GM19023 (cell line): ENCODE data around the gene C1QL1.
"Not testable (repeated sequence)": the region's sequence is repeated elsewhere in the genome, so short reads cannot be mapped to it uniquely, and the experiment has no call there.

Experiments
- ATAC-seq: cut with Tn5 transposase; IDR thresholded peaks from one replicate; pipeline ENCODE4 v1.9.1; 2021; ENCODE audit warnings: mild to moderate bottlenecking, moderate library complexity; ENCODE audit not compliant: unreplicated experiment

C1QL1 gene

DNA sequence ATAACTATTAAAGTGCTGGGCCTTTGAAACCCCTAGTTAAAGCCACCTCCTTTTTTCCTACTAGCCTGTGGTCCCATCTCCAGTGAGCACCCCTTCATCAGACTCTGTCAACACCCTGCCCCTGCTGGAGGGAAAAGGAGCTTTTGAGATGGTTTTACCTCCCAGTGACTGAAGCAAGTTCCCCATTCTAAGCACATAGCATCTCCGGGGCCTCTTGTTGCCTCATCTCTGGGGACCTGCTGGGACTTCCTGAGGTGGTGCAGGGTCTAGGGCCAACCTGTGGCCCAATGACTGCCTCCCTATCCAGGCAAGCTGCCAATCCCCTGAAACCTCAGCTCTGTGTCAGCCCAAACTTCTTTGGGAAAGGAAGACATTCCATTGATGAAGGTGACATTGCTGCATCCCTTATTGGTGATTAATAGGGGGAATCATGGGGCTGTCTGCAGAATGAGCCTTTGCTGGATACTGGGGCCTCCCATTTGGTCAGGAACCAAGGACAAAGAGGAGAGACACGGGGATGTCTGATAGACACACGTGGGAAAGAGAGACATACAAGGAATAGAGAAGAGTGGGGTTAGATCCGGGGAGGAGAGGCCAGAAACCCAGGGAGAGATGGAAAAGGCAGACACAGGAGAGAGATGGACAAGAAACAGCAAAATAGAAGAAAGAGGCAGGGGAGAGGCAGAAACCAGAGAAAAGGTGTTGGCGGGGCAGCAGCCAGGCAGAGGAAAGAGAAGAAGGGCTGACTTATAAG is 2.4 kb downstream of the C1QL1 start:
- ATAC-seq = no peak

GRCh38 chr17:44961921-44962350 is 6.2 kb downstream of the C1QL1 start:
- ATAC-seq = no peak

- ATAC-seq = no peak
Measured at GRCh38 chr17:44960691-44961090, 7.4 kb downstream of the C1QL1 start.

GRCh38 chr17:44959821-44960531 is 8.1 kb downstream of the C1QL1 start:
- no peak for ATAC-seq

GRCh38 chr17:44956998-44957981 is 10.8 kb downstream of the C1QL1 start:
- no peak for ATAC-seq

DNA sequence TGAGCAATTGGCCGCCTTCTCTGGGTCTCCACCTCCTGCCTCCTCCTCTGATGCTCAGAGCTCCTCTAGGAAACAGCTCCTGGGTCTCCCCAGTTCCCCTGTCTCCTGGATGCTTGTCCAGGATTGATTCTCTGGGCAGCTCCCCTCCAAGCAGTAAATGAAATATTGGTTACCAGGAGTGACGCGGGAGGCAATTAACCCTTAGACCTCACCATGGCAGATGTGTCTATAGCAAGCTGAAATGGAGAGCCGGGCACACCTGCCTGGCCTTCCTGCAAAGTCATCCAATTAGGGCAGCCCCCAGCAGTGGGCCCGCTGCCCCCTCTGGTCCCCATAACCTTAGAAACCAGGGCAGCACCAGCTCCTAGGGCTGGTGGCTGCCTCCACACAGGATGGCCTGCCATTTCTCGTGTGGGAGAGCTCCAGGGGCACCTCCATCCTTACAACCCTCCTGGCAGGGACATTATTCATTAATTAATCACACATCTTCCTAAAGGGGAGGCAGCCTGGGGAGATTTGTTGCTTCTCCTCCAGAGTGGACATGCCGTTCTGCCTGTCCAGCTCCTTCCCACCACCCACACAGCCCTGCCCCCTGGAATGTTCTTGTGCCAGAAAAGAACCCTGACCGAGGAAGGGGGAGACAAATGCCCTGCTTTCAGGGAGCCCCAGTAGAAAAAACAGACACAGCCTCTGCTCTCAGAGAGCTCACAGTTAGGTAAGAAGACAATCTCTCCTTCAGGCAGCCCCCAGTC is 12.3 kb downstream of the C1QL1 start:
- no peak for ATAC-seq

DNA sequence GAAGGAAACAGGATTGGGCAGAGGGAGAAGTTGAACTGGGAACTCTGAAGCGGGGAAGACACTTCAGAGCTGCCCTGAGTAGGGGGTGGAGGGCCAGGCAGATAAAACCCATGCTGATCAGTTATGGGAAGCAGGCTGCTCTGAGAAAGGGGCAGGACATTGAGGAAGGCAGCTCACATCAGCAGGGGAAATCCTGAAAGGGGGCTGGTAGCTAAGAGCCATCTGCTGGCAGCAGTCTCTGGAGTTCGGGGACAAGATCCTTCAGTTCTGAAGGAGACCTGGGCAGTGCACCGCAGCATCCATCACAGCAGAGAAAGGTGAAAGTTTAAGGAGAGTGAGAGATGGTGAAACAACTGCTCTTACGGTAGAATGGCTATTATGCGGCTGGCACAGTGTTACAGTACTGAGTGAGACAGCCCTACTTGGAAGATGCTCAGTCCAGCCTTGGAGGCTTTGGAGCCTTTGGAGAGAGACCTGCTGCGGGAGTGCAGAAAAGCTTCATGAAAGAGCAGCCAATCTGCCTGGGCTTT is 15.1 kb downstream of the C1QL1 start:
- ATAC-seq = no peak

- no peak for ATAC-seq
Measured at GRCh38 chr17:44948315-44948795, 19.7 kb downstream of the C1QL1 start.

DNA sequence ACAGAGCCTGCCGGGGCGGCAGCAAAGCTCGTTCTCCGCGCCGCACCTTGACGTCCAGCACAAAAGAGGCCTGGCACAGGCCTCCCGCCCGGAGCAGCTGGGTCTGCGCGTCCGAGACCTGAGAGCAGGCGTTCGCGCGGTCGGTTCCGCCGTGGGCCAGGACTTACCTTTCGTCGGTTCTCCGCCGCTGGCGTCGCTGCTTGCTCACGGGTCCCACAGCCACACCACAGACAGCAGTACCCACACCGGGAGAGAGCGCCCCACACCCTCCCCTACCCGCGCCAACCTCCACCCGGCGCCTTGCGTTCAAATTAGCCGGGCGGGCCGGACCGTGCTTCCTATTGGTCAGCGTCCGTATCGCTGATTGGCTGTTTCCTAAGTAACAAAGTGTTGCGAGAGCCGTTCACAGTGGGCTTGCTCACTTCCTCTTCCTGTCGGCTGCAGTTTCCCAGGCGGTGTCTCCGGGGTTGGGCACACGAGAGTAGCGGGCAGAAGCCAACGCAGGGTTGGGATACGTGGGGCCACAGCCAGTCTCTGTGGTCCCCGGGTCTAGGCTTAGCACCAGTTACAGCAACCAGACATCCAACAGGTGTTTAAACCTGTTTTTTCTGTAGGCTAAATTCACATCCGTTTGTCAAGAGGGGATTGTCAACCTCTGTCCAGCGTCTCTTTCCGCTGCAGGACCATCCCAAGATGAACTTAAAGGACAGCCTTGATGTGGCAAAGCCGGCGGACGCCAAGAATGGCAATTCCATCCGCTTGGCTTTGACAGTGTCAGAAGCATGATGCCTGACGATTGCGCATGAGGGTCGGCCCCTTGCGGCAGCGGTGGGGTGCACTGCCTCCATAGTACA is 20.4 kb downstream of the C1QL1 start, which contains the start of gene KIF18B:
TSS of gene KIF18B (minus strand) at position 313 of the 854 bp plus-strand sequence. CDS start 11,429 bp downstream, outside the sequence.
- ATAC-seq = peak; percentile 89

GRCh38 chr17:44945652-44946051 is 22.5 kb downstream of the C1QL1 start:
- not testable (repeated sequence) for ATAC-seq

DNA sequence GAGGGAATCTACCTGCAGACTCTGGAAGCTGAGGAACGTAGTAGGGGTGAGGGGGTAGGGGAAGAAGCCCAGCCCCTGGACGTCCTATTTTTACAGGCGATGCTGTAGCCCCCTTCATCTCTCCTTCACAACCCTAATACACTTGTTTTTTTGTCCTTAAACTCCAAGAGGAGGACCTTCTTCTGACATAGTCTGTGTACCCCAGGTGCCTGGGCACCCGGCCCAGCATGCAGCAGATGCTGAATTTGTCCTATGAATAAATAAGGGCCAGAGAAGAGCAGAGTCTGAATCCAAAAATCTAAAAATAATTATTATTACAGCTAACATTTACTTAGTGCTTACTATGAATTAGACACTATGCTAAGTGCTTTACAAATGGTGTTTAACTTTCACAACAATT is 25.6 kb downstream of the C1QL1 start:
- no peak for ATAC-seq

DNA sequence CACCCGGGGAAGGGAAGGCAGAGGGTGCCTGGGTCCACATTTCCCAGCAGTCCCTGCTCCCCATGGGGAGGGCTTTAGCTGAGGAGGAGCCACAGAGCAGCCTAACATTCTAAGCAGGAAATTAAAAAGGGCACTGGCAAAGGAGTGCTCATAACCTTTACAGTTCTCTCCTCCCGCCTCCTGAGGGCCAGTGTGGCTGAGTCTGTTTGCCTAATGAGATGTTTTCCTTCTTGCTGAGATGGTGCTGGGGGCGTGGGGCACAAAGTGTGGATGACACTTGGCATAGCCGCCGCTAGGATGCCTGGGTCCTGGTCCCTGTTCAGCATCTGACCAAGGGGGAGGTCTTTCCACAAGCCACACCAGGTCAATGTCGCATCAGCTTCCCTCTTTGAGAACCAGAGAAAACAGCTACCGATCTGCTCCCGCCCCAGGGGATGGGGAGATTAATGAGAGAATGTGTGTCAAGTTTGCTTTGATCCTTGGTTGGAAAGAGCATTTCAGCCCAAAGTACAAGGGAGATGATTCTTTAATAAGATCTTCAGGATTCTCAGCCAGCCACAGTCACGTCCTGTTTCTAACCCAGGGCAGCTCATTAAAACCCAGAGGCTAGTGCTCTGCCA is 26.3 kb downstream of the C1QL1 start:
- ATAC-seq = no peak

DNA sequence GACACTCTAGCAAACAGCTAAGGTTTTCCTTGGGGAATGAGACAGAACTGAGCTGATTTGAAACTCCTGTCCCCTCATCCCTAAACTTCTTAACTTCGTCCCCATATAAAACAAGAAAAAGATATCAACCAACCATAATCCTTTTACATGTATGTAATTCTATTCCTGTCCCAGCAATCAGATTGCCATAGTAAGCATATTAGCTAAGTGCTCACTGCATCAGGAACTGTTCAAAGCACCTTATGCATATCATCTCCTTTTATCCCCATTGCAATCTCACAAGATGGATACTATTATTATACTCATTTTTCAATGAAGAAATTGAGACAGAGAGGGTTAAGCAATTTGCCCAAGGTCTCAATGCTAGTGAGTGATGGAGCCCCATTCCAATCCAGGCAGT is 27.3 kb downstream of the C1QL1 start:
- no peak for ATAC-seq

DNA sequence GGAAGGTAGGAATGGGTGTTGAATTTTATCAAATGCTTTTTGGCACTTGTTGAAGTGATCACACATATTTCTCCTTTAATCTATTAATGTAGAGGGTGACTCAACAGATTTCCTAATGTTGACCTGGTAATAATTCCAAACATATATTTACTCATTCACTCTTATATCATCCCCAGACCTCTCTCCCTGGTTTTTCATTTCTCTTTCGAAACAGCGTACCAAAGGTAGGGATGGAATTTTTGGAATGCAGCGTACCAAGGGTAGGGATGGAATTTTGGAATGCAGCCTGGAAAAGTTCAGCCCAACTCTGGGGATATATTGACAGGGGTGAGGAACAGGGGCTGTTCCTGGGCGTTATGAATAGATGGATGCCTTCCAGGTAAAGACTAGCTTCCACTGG is 27.8 kb downstream of the C1QL1 start:
- no peak for ATAC-seq

DNA sequence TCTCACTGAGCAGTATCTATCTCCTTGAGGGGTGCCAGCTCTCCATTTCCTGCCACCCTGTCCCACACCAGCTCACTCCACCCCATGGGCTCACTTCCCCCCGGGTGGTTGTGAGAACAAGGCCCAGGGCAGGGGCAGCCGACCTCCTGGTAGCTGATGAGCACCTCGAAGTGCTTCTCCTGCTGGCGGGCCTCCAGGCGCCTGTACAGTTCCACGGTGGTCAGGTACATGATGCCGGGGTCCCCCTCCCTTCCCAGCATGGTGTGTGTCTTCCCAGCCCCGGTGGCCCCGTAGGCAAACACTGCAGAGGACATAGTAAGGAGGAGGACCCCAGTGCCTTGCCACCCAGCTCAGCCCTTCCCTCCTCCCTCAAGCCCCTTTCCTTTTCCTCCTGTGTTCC is 33.0 kb downstream of the C1QL1 start:
- ATAC-seq = no peak

GRCh38 chr17:44934745-44935105 is 33.4 kb downstream of the C1QL1 start:
- ATAC-seq = no peak

DNA sequence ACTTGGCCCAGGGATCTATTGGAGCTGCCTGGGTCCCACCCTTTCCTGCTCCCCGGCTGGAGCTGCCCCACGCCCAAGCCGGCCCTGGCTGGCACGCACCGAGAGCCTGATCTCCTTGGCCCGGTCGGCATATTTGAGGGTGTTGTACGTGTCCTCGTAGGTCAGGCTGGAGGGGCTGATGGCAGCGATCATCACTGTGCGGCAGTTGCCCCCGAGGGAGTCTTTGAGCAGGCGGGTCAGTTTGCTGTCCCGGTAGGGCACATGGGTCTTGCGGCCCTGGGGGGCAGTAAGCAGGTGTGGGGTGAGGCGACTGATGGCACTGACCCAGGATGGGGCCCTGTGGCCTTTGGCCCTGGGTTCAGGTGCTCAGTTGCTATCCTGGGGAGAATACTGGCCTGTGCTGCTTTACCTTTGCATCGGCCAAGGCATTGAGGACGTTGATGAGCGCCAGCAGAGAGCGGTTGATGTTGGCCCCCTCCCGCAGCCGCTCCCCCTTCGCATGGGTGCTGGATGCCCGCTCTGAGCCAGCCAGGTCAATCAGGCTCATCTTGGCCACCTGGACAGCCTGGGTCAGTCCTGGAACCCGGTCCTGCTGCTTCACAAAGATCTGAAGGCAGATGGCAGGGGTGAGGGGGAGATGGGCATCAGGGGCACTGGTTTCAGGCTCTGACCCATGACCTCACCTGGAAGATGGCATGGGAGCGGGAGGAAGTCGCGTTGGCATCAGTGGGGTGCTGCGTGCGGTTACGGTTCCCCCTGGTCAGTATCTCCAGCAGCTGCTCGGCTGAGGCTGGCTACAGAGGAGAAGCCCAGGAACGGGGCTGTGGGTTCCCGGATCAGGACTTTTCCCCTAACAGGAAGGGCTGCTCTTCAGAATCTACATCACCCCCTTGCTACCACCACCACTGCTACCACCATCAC is 34.0 kb downstream of the C1QL1 start:
- no peak for ATAC-seq

DNA sequence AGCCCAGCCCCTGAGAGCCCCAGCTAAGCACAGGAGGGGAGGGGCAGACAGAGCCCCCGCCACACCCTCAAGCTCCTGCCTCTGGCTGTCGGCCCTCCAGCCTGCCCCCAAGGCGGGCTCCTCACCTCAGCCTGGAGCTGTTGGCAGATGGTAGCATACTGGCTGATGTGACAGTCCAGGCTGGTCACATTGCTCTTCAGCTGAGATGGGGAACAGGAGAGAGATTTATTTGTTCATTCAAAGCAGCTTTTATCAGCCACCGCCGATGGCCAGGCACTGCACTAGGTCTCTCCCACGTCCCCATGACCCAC is 35.4 kb downstream of the C1QL1 start:
- no peak for ATAC-seq
